Astrocyte (in vitro differentiated cells and primary cell): ENCODE measurements around the gene KCNAB1. TPM values are rescaled to one million over a fixed set of nuclear protein-coding genes. Genes with fewer than 3 reads are reported as not detected.
"Not testable (repeated sequence)": the region's sequence is repeated elsewhere in the genome, so short reads cannot be mapped to it uniquely, and the experiment has no call there.

Experiments
- DNase-seq: peaks from one replicate; pipeline ENCODE4 v3.0.0-alpha.2; 2010; ENCODE audit warnings: low read depth
- FAIRE-seq: peaks from 2 replicates; lab custom pipeline; 2011; peaks lifted over from hg19 to GRCh38; lab: Jason Lieb, UNC
- H2AFZ ChIP-seq: 2 replicates; pipeline ENCODE4 v1.6.0; 2012; ENCODE audit warnings: low read depth, low read length, inconsistent platforms
- H3K27ac ChIP-seq: 2 replicates; pipeline ENCODE4 v1.5.1; 2011; ENCODE audit warnings: low read depth, low read length, inconsistent platforms
- H3K27me3 ChIP-seq: 2 replicates; pipeline ENCODE4 v1.6.0; 2011; ENCODE audit warnings: low read length, inconsistent platforms; ENCODE audit not compliant: insufficient read depth
- H3K36me3 ChIP-seq: 2 replicates; pipeline ENCODE4 v1.5.1; 2011; ENCODE audit warnings: low read length, inconsistent platforms; ENCODE audit not compliant: insufficient read depth
- H3K4me1 ChIP-seq: 2 replicates; pipeline ENCODE4 v1.5.1; 2011; ENCODE audit warnings: low read length, inconsistent platforms; ENCODE audit not compliant: insufficient read depth
- H3K4me2 ChIP-seq: 2 replicates; pipeline ENCODE4 v1.6.0; 2012; ENCODE audit warnings: low read length, inconsistent platforms
- H3K4me3 ChIP-seq: 2 replicates; pipeline ENCODE4 v1.5.1; 2011; ENCODE audit warnings: low read depth, mild to moderate bottlenecking, low read length, inconsistent platforms; ENCODE audit not compliant: insufficient read depth
- H3K79me2 ChIP-seq: 2 replicates; pipeline ENCODE4 v1.6.0; 2012; ENCODE audit warnings: mild to moderate bottlenecking, low read length, inconsistent platforms; ENCODE audit not compliant: insufficient read depth
- H3K9ac ChIP-seq: 2 replicates; pipeline ENCODE4 v1.6.0; 2012; ENCODE audit warnings: mild to moderate bottlenecking, low read length, inconsistent platforms
- H3K9me3 ChIP-seq: 2 replicates; pipeline ENCODE4 v1.5.1; 2012; ENCODE audit warnings: low read depth, mild to moderate bottlenecking, low read length, inconsistent platforms; ENCODE audit not compliant: insufficient read depth
- H4K20me1 ChIP-seq: 2 replicates; pipeline ENCODE4 v1.6.0; 2012; ENCODE audit warnings: low read length, inconsistent platforms; ENCODE audit not compliant: insufficient read depth
- H3K27ac Mint-ChIP-seq: one replicate; pipeline ENCODE4 v1.8.0; 2021; ENCODE audit warnings: mild to moderate bottlenecking, mixed read lengths; ENCODE audit not compliant: unreplicated experiment
- H3K27me3 Mint-ChIP-seq: one replicate; pipeline ENCODE4 v1.8.0; 2021; ENCODE audit warnings: low read depth, mixed read lengths; ENCODE audit not compliant: unreplicated experiment
- H3K36me3 Mint-ChIP-seq: one replicate; pipeline ENCODE4 v1.8.0; 2021; ENCODE audit warnings: low read depth, mixed read lengths; ENCODE audit not compliant: unreplicated experiment
- H3K4me1 Mint-ChIP-seq: one replicate; pipeline ENCODE4 v1.8.0; 2021; ENCODE audit warnings: low read depth, mixed read lengths; ENCODE audit not compliant: unreplicated experiment
- H3K4me3 Mint-ChIP-seq: one replicate; pipeline ENCODE4 v1.8.0; 2021; ENCODE audit warnings: mild to moderate bottlenecking, moderate library complexity, mixed read lengths; ENCODE audit not compliant: unreplicated experiment
- H3K9me3 Mint-ChIP-seq: one replicate; pipeline ENCODE4 v1.8.0; 2021; ENCODE audit warnings: mild to moderate bottlenecking, mixed read lengths; ENCODE audit not compliant: unreplicated experiment
- EZH2 ChIP-seq: IDR thresholded peaks from 2 replicates; pipeline ENCODE4 v1.6.1; 2012; ENCODE audit warnings: mild to moderate bottlenecking, low read length, inconsistent platforms; ENCODE audit not compliant: insufficient read depth
- total RNA-seq: library from RNA; stranded (reverse); gene quantifications from 2 replicates; pipeline ENCODE4 v1.2.1, GENCODE V29; 2021
- TF ChIP-seq, protein P1 (sequence below): IDR thresholded peaks from 2 replicates; pipeline ENCODE4 v1.5.1; 2011; ENCODE audit warnings: low read depth, mild to moderate bottlenecking, inconsistent platforms, low read length, moderate library complexity; ENCODE audit not compliant: insufficient read depth

The KCNAB1 gene
- total RNA-seq, 1 donor from 2014 or later = 0.30 TPM

- Histone ChIP-seq H3K9ac (no peak overlapping the region), H3K79me2 (no peaks in the 10 kb centered on the region), H3K27ac (no peak overlapping the region), H3K36me3 (no peaks in the 10 kb centered on the region), H3K4me3 (no peak overlapping the region), H3K9me3 (no peaks in the 10 kb centered on the region), H3K4me1 (no peaks in the 10 kb centered on the region), H4K20me1 (no peaks in the 10 kb centered on the region), H3K4me2 (no peak overlapping the region), H2AFZ (no peak overlapping the region), H3K27me3 (peaks cover 3% of the 10 kb centered on the region)
- Mint-ChIP-seq H3K27ac (no peak overlapping the region), H3K4me1 (no peaks in the 10 kb centered on the region), H3K27me3 (peaks cover 3% of the 10 kb centered on the region), H3K9me3 (peaks cover 1% of the 10 kb centered on the region), H3K36me3 (no peaks in the 10 kb centered on the region), H3K4me3 (no peak overlapping the region)
- no peak for FAIRE-seq
- no peak for TF ChIP-seq EZH2
- TF ChIP-seq, protein P1, sequence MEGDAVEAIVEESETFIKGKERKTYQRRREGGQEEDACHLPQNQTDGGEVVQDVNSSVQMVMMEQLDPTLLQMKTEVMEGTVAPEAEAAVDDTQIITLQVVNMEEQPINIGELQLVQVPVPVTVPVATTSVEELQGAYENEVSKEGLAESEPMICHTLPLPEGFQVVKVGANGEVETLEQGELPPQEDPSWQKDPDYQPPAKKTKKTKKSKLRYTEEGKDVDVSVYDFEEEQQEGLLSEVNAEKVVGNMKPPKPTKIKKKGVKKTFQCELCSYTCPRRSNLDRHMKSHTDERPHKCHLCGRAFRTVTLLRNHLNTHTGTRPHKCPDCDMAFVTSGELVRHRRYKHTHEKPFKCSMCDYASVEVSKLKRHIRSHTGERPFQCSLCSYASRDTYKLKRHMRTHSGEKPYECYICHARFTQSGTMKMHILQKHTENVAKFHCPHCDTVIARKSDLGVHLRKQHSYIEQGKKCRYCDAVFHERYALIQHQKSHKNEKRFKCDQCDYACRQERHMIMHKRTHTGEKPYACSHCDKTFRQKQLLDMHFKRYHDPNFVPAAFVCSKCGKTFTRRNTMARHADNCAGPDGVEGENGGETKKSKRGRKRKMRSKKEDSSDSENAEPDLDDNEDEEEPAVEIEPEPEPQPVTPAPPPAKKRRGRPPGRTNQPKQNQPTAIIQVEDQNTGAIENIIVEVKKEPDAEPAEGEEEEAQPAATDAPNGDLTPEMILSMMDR = no peak
- DNase-seq = no peak
Measured at GRCh38 chr3:156098437-156099035, 21.8 kb upstream of the KCNAB1 start.

GRCh38 chr3:156099348-156099747, 21.0 kb upstream of the KCNAB1 start:
- not testable (repeated sequence) for H3K4me1 Mint-ChIP-seq, H3K9ac ChIP-seq, H3K36me3 Mint-ChIP-seq, H2AFZ ChIP-seq, H3K4me3 ChIP-seq, H3K4me3 Mint-ChIP-seq, H3K4me1 ChIP-seq, FAIRE-seq, H3K9me3 Mint-ChIP-seq, H3K36me3 ChIP-seq, H3K27me3 Mint-ChIP-seq, H3K27me3 ChIP-seq, DNase-seq, H3K4me2 ChIP-seq, H3K79me2 ChIP-seq, H3K9me3 ChIP-seq, H4K20me1 ChIP-seq, H3K27ac ChIP-seq, H3K27ac Mint-ChIP-seq

DNA sequence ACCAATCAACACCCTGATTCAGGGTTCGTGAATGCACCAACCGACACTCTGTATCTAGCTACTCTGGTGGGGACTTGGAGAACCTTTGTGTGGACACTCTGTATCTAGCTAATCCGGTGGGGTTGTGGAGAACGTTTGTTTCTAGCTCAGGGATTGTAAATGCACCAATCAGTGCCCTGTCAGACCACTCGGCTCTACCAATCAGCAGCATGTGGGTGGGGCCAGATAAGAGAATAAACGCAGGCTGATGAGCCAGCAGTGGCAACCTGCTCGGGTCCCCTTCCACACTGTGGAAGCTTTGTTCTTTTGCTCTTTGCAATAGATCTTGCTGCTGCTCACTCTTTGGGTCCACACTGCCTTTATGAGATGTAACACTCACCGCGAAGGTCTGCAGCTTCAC, 20.4 kb upstream of the KCNAB1 start:
- not testable (repeated sequence) for H3K27me3 ChIP-seq, H3K4me3 ChIP-seq, H3K4me3 Mint-ChIP-seq, H2AFZ ChIP-seq, H3K4me2 ChIP-seq, H4K20me1 ChIP-seq, H3K4me1 Mint-ChIP-seq, H3K4me1 ChIP-seq, H3K36me3 ChIP-seq, H3K36me3 Mint-ChIP-seq, H3K79me2 ChIP-seq, DNase-seq, H3K9ac ChIP-seq, H3K9me3 Mint-ChIP-seq, H3K27me3 Mint-ChIP-seq, FAIRE-seq, H3K27ac Mint-ChIP-seq, H3K27ac ChIP-seq, H3K9me3 ChIP-seq
